Measurements from ENCODE around the gene FREM1.

The FREM1 gene

GRCh38 chr9:14908295-14909180, 1.7 kb downstream of the FREM1 start:
- no peak for DNase-seq

- DNase-seq, result no peak
Observed at GRCh38 chr9:14907696-14908095, 2.5 kb downstream of the FREM1 start.

GRCh38 chr9:14907360-14907685, 2.9 kb downstream of the FREM1 start:
- DNase-seq, result no peak

- DNase-seq, result no peak
Observed at GRCh38 chr9:14906644-14907359, 3.4 kb downstream of the FREM1 start.

GRCh38 chr9:14906000-14906399, 4.2 kb downstream of the FREM1 start:
- no peak for DNase-seq

GRCh38 chr9:14903040-14903439, 7.2 kb downstream of the FREM1 start:
- DNase-seq, result no peak

- DNase-seq, result no peak
Observed at GRCh38 chr9:14902561-14902960, 7.7 kb downstream of the FREM1 start.

- no peak for DNase-seq
Observed at GRCh38 chr9:14899815-14900193, 10.4 kb downstream of the FREM1 start.

- DNase-seq, result no peak
Observed at GRCh38 chr9:14899042-14899814, 11.0 kb downstream of the FREM1 start.

- no peak for DNase-seq
Observed at GRCh38 chr9:14895806-14896205, 14.4 kb downstream of the FREM1 start.

GRCh38 chr9:14893280-14893679, 16.9 kb downstream of the FREM1 start:
- no peak for DNase-seq

GRCh38 chr9:14891332-14891731, 18.9 kb downstream of the FREM1 start:
- no peak for DNase-seq

GRCh38 chr9:14889451-14889850, 20.8 kb downstream of the FREM1 start:
- no peak for DNase-seq

- no peak for DNase-seq
Observed at GRCh38 chr9:14888875-14889274, 21.4 kb downstream of the FREM1 start.

GRCh38 chr9:14888272-14888671, 22.0 kb downstream of the FREM1 start:
- DNase-seq, result no peak

GRCh38 chr9:14887149-14887548, 23.1 kb downstream of the FREM1 start:
- DNase-seq, result no peak

- DNase-seq, result no peak
Observed at GRCh38 chr9:14883310-14883944, 26.8 kb downstream of the FREM1 start.

GRCh38 chr9:14882090-14882489, 28.1 kb downstream of the FREM1 start:
- no peak for DNase-seq

- DNase-seq, result no peak
Observed at GRCh38 chr9:14881006-14881405, 29.2 kb downstream of the FREM1 start.

- no peak for DNase-seq
Observed at GRCh38 chr9:14870090-14870489, 40.1 kb downstream of the FREM1 start.

GRCh38 chr9:14869671-14870070, 40.6 kb downstream of the FREM1 start:
- DNase-seq, result no peak

GRCh38 chr9:14868772-14869583, 41.2 kb downstream of the FREM1 start:
- no peak for DNase-seq

Measured in CD4-positive, alpha-beta T cell treated with Interleukin-1 beta for 1 hour (primary cell).